Measurements from ENCODE around the gene SPINK2.

The SPINK2 gene

DNA sequence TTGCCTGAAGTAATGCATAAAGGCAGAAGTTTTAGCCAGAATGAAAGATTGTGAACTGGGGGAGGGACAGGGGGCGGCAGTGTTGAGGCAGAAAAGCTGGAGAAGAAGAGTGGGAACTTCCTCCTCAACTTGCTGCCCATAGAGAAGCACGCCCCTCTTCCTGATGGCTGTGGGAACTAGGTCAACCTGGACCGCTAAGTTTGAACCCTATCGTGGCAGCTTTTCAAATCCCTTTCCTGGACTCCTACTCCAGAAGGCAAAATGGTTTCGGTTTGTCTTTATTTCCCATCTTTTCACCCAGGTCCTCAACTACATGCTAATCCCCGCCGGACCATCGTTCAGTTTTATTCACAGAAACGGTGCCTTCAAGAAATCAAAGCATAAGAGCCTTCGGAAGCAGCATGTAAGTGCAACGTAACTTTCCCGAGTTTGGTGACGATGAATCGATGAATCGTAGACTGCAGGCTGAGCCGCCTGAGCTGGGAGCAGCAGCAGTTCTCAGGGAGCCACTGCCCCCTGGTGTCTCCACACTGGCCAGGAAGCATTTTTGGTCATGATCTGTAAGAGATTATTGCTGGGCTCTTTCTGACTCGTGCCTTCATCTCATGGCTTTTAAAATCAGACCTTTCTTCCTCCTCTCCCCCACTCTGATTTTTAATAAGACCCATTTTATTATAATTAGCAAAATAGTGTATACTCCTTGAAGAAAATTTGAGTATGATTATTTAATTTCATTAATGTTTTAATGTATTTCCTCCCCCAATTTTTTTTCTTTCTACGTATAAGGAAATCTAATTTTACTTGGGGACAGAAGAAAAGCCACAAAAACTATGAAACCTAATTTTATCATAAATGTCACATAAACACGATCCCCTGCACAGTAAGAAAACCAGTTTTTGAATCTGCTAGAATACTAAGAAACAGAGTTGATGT is 21.4 kb downstream of the SPINK2 start:
- DNase-seq: peak; percentile 38

DNA sequence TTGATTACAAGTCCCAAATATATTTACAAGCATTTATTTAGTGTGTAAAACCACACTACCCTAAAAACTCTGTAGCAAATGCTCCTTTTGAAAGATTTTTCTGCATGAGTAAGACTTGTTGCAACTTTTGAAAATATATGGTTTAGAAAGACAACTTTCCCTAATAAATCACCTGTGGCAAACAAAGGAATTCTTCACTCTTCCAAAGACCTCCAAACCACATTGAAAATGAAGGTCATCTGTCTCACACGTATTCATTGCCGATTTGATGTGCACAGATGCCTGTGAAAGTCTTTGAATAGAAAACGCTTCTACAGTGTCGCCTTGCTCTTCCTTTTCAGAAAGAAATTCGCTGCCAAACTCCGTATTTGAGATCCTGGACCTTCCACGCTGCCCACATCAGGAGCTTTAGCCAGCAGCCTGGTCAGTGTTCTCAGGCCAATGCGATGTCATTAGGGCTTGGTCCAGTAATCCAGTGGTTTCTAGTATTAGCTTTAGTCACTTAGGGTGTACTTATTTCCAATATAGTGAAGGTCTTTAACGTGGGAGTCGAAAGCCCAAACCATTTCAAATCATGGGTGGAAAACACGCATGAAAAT is 22.2 kb downstream of the SPINK2 start:
- no peak for DNase-seq

DNA sequence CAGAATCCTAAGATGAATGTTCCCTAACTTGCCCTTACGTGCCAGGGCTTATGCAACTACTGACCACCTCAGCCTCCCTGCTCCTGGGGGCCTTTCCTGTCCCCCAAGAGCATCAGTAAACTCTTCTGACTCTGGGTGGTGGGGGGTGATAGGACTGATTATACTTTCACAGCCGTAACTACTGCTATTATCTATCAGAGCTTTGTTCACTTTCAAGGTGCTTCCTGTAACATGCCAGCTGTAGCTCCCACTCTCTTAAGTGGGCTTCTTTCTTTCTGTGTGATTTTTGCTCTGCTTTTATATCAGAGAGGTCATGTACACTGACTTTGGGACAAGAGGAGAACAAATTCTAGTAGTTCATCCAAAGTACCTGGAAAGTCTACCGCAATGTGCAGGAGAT is 25.3 kb downstream of the SPINK2 start:
- no peak for DNase-seq

DNA sequence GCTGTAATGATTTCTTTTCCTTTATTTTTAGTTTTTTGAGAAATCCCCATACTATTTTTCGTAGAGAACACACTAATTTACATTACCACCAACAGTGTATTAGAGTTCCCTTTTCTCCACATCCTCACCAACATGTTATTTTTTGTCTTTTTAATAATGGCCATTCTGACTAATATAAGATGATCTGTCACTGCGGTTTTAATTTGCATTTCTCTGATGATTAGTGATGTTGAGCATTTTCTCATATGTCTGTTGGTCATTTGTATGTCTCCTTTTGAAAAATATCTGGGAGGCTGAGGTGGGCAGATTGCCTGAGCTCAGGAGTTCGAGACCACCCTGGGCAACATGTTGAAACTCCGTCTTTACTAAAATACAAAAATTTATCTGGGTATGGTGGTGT is 30.2 kb downstream of the SPINK2 start:
- no peak for DNase-seq

DNA sequence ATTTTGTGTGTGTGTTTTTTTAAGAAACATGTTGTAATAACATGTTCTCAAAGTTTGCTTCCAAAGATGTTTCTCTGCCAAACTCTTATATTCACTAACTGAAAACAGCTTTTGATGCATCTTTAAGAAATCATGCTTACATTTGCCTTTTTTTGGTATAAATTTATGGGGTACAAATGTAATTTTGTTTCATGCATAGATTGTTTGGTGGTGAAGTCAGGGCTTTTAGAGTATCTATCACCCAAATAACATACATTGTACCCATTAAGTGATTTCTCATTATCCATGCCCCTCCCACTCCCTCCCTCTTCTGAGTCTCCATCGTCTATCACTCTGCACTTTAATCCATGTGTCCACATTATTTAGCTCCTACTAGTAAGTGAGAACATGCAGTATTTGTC is 30.8 kb downstream of the SPINK2 start:
- no peak for DNase-seq

DNA sequence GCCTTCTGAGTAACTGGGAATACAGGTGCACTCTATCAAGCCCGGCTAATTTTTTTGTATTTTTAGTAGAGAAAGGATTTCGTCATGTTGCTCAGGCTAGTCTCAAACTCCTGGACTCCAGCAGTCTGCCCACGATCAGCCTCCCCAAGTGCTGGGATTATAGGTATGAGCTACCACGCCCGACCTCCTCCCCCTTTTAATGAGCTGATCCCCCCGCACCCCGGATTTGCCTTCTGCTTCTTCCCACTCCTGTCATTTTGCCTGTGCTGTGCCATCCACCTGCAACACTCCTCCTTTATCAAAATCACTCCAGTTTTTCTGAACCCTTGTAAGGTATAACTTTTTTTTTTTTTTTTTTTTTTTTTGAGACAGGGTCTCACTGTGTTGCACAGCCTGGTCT is 33.4 kb downstream of the SPINK2 start:
- no peak for DNase-seq

DNA sequence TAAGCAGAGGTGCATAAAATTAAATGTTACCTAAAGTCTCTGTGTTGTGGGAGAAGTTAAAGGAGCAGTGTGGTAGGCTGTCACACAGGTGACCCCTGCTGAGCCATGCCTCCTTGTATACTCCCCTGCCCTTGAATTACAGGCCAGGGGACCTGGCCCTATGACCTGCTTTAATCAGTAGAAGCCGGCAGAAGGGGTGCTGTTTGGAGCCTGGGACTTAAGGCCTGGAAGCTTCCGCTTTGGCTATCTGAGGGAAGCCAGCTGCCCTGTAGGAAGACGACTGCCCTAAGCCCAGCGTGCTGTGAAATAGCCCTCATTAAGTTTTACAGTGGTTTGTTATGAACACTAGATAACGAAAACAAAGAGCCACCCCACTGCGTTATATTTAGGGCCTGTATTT is 34.1 kb downstream of the SPINK2 start:
- no peak for DNase-seq

DNA sequence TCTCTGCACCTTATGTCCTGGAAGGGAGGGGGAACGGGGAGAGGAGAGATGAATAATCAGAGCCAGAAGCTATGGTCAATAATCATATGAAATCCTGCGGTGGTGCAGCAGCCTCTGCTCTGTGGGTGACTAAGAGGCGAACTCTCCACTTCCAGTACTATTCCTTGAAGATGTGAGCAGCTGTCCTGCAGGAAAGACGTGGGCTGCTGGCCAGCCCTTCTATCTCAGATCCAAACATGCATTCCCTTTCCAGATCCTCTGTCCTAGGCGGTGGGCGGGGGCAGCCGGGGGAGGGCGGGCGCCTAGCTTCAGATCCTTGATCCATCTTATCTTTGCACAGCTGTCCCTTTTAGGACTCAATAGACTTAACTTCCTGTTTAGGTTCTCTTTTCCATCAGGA is 34.5 kb downstream of the SPINK2 start:
- no peak for DNase-seq

DNA sequence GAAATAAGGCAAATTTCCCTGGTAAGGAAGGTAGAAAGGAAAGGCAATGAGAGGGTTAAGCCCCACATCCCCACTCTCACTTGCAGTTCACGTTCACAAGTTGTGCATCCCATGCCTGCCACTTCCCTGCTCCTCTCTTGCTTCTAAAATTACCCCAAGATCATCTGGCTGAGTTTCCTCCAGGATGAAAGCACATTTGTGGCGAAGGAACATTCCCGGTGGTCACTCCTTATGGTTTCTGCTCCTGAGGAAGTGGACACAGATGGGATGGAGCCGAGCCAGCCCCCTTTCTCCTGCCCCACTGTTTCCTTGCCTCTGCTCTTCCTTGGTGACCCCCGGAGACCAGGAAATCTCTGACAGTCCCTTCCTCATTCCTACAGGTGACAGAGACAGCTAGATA is 37.5 kb downstream of the SPINK2 start:
- no peak for DNase-seq

DNA sequence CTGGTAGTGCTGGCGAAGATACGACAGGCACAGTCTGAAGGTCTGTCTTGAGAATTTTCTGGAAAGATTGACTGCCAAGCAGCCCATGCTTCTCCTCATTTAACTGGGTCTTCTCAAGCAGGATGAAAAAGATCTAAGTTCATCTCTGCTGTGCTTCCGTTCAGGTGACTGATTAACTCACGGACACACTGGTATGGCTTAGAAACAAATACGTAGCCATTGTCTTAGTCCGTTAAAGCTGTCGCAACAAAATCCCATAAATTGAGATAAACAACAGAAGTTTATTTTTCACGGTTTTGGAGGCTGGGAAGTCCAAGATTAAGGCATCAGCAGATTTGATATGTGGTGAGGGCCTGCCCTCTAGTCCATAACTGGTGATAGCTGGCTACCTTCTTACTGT is 39.5 kb downstream of the SPINK2 start:
- no peak for DNase-seq

DNA sequence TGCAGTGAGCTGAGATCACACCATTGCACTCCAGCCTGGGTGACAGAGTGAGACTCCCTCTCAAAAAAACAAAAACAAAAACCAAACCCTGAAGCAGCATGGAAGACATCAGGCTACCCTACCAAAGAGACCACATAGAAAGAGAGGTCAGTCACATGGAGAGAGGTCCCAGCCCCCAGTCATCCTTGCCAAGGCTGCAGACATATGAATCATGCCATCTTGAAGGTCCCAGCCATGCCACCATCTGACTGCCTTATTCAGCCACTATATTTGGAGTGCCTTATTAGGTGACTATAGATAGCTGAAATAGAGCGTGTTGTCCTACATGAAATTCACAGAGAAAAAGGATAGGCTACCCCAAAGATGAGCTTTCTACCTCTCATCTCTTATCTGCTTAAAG is 48.2 kb downstream of the SPINK2 start:
- DNase-seq: no peak

DNA sequence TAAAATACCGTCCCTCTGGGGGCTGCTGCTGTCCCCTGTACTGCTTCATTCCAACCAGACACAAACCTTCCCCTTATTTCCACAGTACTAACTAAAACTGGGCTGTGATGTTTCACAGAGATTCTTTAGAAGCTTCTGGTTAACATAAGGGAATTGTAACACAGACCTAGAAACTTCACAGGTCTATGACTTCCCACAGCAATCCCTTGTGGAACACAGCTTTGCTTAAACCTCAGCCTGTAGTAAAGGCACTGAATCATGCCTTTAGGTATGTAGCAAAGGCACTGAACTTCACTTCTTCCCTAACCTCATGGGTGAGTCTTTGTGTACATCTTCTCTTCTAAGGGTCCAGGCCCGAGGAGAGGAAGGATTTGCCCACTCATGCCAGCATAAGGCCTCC is 49.4 kb downstream of the SPINK2 start:
- DNase-seq: no peak

DNA sequence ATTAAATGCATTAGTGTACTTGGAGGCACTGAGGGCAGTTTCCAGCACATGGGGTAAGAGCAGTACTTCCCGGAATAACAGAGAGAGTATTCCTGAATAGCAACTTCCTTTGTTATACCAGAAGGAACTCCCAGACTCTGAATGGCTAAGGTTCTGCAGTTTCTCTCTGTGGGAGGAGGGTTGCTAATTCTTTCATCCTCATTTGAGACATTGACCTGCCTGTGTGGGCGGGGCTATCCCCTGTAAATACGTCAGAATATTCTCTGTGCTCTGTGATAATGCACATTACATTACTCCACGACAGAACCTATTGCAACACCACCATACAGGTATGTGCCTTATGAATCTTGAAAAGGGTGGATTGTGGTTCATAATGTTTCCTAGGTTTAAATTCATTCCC is 52.7 kb downstream of the SPINK2 start:
- DNase-seq: no peak

DNA sequence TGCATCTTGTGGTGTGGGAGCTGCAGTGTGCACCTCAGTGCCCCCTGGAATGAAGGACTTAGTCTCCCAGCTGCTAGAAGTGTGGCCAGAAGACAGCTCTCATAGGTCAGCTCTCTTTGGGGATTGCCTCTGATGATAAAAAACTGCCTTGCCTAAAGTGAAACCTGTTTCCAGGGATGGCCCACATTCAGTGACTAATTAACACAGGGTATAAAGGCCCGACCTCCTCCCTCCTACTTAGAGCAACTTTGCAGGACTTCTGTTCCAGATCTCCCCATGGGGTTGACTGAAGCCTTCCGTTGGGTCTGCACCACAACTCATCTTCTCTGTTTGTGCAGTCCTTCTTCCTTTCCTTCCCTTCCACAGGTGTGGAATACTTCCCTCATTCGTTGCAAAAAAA is 53.2 kb downstream of the SPINK2 start:
- no peak for DNase-seq

DNA sequence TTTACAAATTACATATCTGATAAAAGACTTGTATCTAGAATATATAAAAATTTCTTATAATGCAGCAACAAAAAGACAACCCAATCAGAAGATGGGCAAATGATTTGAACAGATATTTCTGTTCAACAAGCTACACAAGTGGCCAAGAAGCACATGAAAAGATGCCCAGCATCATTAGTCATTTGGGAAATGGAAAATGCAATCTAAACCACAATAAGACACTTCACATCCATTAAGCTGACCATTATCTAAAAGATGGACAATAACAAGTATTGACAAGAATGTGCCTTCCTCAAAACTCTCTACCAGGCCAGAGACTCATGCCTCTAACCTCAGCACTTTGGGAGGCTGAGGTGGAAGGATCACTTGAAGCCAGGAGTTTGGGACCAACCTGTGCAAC is 53.9 kb downstream of the SPINK2 start:
- no peak for DNase-seq

DNA sequence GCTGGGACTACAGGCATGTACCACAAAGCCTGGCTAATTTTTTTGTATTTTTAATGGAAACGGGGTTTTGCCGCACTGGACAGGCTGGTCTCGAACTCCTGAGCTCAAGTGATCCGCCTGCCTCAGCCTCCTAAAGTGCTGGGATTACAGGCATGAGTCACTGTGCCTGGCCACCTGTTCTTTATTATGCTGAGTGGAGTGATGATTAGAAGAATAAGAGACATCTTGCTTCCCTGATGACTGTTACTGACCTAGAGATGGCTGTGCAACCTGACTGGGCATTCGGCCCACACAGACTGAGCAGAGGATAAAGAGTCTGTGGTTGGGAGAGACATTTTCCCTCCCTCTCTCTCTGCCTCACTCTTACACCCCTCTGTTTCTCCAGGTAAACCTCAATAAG is 56.7 kb downstream of the SPINK2 start:
- DNase-seq: no peak

DNA sequence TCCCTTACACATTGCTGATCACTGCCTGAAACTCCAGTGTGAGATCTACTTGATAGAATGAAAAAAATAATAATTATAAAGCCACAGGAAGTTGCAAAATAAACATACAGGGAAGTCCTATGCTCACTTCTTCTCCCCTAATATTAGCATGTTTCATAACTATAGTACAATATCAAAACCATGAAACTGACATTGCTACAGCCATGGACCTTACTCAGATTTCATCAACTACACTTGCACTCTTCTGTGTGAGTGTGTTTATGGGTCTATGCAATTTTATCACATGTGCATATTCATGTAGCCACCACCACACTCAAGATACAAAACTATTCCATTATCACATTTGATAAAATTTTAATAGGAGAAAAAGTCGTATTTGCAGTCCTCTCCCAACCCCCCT is 57.3 kb downstream of the SPINK2 start:
- DNase-seq: no peak

DNA sequence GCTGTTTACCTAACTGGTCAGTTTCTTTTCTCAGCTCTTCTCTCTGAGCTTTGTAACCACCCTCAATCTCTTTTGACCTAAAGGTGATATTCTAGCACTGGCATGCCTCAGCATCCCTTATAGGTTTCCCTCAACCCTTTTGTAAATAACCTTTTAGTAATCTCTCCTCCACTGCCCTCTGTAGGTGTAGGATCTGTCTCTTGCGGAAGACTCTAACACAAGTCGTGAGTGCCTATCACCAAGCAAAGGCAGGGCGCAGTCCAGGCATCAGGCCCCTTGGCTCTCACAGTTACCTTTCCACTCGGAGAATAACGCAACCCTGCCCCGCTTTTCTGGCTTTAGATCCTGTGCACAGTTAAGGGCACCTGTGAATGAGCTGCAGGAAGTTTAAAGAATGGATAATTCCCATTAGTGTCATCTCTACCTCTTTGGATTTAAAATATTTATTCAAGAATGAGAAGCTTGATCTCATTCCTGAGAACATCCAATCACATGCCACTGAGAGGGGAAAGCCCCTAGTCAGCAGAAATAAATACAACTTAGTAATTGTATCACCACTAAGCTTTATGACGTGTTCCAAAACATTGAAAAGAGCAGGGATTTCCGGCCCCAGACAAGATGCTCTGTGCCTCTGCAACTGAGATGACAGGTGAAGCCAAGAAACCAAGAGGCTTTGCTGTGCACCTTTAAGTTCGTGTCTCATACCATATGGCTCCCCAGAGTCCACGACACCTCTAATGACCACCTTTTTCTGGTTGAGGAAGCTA is 58.8 kb downstream of the SPINK2 start:
- DNase-seq: no peak

DNA sequence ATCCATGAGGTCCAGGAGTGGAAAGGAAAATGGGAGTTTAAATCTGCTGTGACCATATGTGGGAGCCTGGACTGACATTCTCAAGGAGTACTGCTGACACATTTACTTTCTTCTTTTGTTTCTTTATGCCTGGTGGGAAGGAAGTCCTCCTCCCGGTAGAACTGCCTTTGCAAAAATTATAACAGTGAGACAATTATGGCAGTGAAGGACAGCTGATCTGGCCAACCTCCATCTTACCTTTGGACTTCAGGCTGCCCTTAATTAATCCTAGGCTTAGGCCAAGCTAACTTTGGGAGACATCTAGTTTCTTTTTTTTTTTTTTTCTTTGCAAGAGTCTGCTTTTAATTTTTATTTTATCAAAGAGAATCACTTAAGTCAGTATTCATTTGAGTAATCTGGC is 61.3 kb downstream of the SPINK2 start:
- no peak for DNase-seq
